GM12891 (cell line): ENCODE measurements around the gene TTC9.

ENCODE experiments used
- POLR2A ChIP-seq: IDR thresholded peaks from 2 replicates; pipeline ENCODE4 v1.6.1; 2011; ENCODE audit warnings: low read depth, low read length, control low read depth
- POLR2AphosphoS5 ChIP-seq: IDR thresholded peaks from 2 replicates; pipeline ENCODE4 v1.6.1; 2011; ENCODE audit warnings: low read depth, low read length, control low read depth
- POU2F2 ChIP-seq: IDR thresholded peaks from 2 replicates; pipeline ENCODE4 v1.6.1; 2011; ENCODE audit warnings: low read depth, mild to moderate bottlenecking, control low read depth, low read length, moderate library complexity
- SPI1 ChIP-seq: IDR thresholded peaks from 2 replicates; pipeline ENCODE4 v1.6.1; 2011; ENCODE audit warnings: low read depth, low read length, control low read depth
- TAF1 ChIP-seq: IDR thresholded peaks from 2 replicates; pipeline ENCODE4 v1.6.1; 2011; ENCODE audit warnings: low read depth, low read length, control low read depth

DNA sequence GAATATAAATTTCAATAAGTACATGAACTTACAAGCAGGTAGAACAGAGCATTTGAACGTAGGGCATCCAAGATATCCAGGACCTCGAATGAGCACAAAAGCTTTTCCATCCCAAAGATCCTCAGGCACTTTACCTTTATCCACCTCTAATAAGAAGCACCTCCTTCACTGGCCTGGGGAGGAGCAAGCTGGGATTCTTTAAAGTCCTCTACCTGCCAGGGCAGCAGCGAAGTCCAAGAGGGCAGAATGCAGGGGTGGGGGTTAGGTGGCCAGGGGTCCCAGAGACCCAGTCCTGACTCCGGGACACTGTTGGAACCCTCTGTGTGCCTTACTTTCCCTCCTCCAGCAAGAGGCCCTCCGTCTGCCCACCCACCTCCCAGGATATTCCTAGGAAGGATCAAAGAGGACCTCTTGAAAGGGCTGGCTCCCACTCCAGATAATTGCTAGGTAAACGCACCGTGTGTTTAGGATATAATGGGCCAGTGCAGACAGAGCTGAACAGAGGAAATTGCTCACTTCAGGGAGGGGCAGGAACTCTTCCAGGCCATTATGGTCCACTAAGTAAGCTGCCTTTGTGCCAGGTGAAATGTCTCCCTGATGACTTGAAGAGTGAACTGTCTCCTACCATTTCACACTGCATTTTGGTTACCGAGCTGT, 68.1 kb downstream of the TTC9 start:
- no peak for TF ChIP-seq POLR2A
- TF ChIP-seq POLR2AphosphoS5: no peak
- no peak for TF ChIP-seq TAF1
- TF ChIP-seq SPI1: no peak
- no peak for TF ChIP-seq POU2F2
